ENCODE measurements around the gene NDUFA9.

GRCh38 chr12:4653691-4654090 is 4.8 kb downstream of the NDUFA9 start:
- TF ChIP-seq CTCF (IDR thresholded peaks at IDR 0.05) (no peak), POLR2AphosphoS5 (IDR thresholded peaks at IDR 0.05) (no peak)

All from sigmoid colon (tissue), 4 donors.